ENCODE results near the gene PAQR6.

PAQR6 gene

DNA sequence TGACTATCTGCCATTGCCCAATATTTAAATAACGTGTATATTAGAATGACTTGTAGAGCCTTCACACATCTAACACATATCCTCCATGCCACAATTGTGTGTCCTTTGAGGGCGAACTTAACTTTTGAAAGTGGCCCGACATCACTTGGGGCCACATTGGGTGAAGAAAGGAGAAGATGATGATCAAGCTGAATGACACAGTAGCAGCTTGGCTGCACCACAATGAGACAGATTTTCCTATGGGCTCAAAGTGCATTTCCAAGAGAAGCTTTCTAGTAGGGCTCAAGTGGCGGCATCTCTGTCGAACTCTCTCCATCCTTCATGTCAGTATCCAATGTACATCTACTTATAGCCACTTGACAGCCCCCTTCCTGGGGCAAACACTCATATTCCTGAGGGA, 9.6 kb downstream of the PAQR6 start:
- no peak overlapping the region for H3K27ac ChIP-seq (ENCODE audit: insufficient read depth in 1 of 2, low read depth in 1 of 2, low read length in 2 of 2, poor library complexity in 1 of 2, severe bottlenecking in 2 of 2)
- H3K4me3 ChIP-seq (ENCODE audit: control insufficient read depth in 1 of 7, extremely low read depth in 1 of 7, insufficient read depth in 4 of 7, low read depth in 2 of 7, low read length in 6 of 7), result no peak overlapping the region
- H3K36me3 ChIP-seq (ENCODE audit: control insufficient read depth in 4 of 4, insufficient read depth in 4 of 4, low read length in 3 of 4), result peaks cover 0 to 71% (median 55%) of the 10 kb centered on the region in 4 experiments
- H3K4me1 ChIP-seq (ENCODE audit: control extremely low read depth in 1 of 4, control insufficient read depth in 4 of 4, insufficient read depth in 4 of 4, low read length in 3 of 4), result peaks cover 0 to 18% (median 16%) of the 10 kb centered on the region in 4 experiments
- no peak for DNase-seq
- H3K27me3 ChIP-seq (replicated peaks in 2 of 5; ENCODE audit: control insufficient read depth in 4 of 5, insufficient read depth in 5 of 5, low read length in 4 of 5), result no peaks in the 10 kb centered on the region
- H3K9me3 ChIP-seq (ENCODE audit: control extremely low read depth in 1 of 5, control insufficient read depth in 4 of 5, insufficient read depth in 2 of 5, low read depth in 1 of 5, low read length in 4 of 5), result no peaks in the 10 kb centered on the region
- ChIA-PET POLR2A (no interaction called here), CTCF (interaction anchor here (0.6 to 1.6 kb wide), 8 partner anchors 9 to 93 kb away, joined by 3 to 6 read pairs (median 3); no protein-coding TSS in a partner anchor)
- 96% methylated on average over 4 of the region's 5 CpGs for WGBS (ENCODE audit: insufficient coverage)

- Histone ChIP-seq H3K4me3 (ENCODE audit: control insufficient read depth in 1 of 7, extremely low read depth in 1 of 7, insufficient read depth in 4 of 7, low read depth in 2 of 7, low read length in 6 of 7) (no peak overlapping the region), H3K9me3 (ENCODE audit: control extremely low read depth in 1 of 5, control insufficient read depth in 4 of 5, insufficient read depth in 2 of 5, low read depth in 1 of 5, low read length in 4 of 5) (no peaks in the 10 kb centered on the region), H3K4me1 (ENCODE audit: control extremely low read depth in 1 of 4, control insufficient read depth in 4 of 4, insufficient read depth in 4 of 4, low read length in 3 of 4) (peaks cover 0 to 17% (median 13%) of the 10 kb centered on the region in 4 experiments), H3K27me3 (replicated peaks in 2 of 5; ENCODE audit: control insufficient read depth in 4 of 5, insufficient read depth in 5 of 5, low read length in 4 of 5) (no peaks in the 10 kb centered on the region), H3K27ac (ENCODE audit: insufficient read depth in 1 of 2, low read depth in 1 of 2, low read length in 2 of 2, poor library complexity in 1 of 2, severe bottlenecking in 2 of 2) (no peak overlapping the region), H3K36me3 (ENCODE audit: control insufficient read depth in 4 of 4, insufficient read depth in 4 of 4, low read length in 3 of 4) (peaks cover 0 to 62% (median 52%) of the 10 kb centered on the region in 4 experiments)
- ChIA-PET POLR2A (no interaction called here), CTCF (interaction anchor here (0.5 kb wide), 1 partner anchor 12 kb away, joined by 3 read pairs; the partner anchor contains the start of gene PAQR6)
- no peak for DNase-seq
- WGBS (ENCODE audit: insufficient coverage), result 98% methylated on average over 11 of the region's 12 CpGs
These were observed 11.7 kb downstream of the PAQR6 start for GRCh38 chr1:156236164-156236563.

GRCh38 chr1:156233426-156234127, 14.3 kb downstream of the PAQR6 start:
- peaks cover 0 to 13% (median 9%) of the 10 kb centered on the region in 4 experiments for H3K4me1 ChIP-seq (ENCODE audit: control extremely low read depth in 1 of 4, control insufficient read depth in 4 of 4, insufficient read depth in 4 of 4, low read length in 3 of 4)
- WGBS (ENCODE audit: insufficient coverage), result 96% methylated on average over 4 of the region's 5 CpGs
- no peak for DNase-seq
- H3K9me3 ChIP-seq (ENCODE audit: control extremely low read depth in 1 of 5, control insufficient read depth in 4 of 5, insufficient read depth in 2 of 5, low read depth in 1 of 5, low read length in 4 of 5), result no peaks in the 10 kb centered on the region
- H3K27me3 ChIP-seq (replicated peaks in 2 of 5; ENCODE audit: control insufficient read depth in 4 of 5, insufficient read depth in 5 of 5, low read length in 4 of 5), result no peaks in the 10 kb centered on the region
- H3K27ac ChIP-seq (ENCODE audit: insufficient read depth in 1 of 2, low read depth in 1 of 2, low read length in 2 of 2, poor library complexity in 1 of 2, severe bottlenecking in 2 of 2), result no peak overlapping the region
- peaks cover 3 to 60% (median 45%) of the 10 kb centered on the region in 4 experiments for H3K36me3 ChIP-seq (ENCODE audit: control insufficient read depth in 4 of 4, insufficient read depth in 4 of 4, low read length in 3 of 4)
- H3K4me3 ChIP-seq (ENCODE audit: control insufficient read depth in 1 of 7, extremely low read depth in 1 of 7, insufficient read depth in 4 of 7, low read depth in 2 of 7, low read length in 6 of 7), result no peak overlapping the region
- ChIA-PET POLR2A (interaction anchor here (0.6 kb wide), 2 partner anchors 17 to 1971 kb away, joined by 3 to 4 read pairs; no protein-coding TSS in a partner anchor), CTCF (interaction anchor here (0.6 to 16.8 kb wide), 4 partner anchors 8 to 142 kb away, joined by 3 to 399 read pairs (median 6); partner anchors contain the start of gene SEMA4A)

DNA sequence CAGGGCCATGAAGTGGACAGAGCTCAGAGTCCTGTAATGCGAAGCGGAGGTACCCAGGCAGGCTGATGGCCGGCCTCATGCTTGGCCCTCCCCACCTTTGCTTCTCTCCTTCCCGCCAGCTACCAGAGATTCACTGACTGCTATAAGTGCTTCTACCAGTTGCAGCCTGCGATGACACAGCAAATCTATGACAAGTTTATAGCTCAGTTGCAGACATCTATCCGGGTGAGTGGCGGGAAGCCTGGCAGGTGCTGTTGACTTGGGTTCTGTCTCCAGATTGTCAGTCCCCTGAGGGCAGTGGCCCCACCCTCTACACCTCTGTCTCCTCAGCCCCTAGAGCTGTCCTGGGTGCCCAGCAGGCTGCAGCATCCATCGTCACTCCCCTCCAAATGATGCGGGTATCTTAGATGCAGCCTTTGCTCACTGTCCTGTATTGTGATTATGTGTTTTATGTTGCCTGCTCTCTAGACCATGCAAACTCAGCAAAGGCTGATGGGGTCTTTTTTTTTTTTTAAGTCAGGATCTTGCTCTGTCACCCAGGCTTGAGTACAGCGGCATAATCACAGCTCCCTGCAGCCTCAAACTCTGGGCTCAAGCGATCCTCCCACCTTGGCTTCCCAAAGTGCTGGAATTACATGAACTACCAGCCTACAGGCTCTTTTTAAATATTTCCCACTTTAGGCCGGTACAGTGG, 15.5 kb downstream of the PAQR6 start:
- CTCF ChIA-PET, result interaction anchor here (0.6 to 16.8 kb wide), 5 partner anchors 9 to 140 kb away, joined by 3 to 399 read pairs (median 3); partner anchors contain the start of gene SEMA4A
- Histone ChIP-seq H3K36me3 (ENCODE audit: control insufficient read depth in 4 of 4, insufficient read depth in 4 of 4, low read length in 3 of 4) (peaks cover 4 to 55% (median 42%) of the 10 kb centered on the region in 4 experiments), H3K9me3 (ENCODE audit: control extremely low read depth in 1 of 5, control insufficient read depth in 4 of 5, insufficient read depth in 2 of 5, low read depth in 1 of 5, low read length in 4 of 5) (no peaks in the 10 kb centered on the region), H3K27me3 (replicated peaks in 2 of 5; ENCODE audit: control insufficient read depth in 4 of 5, insufficient read depth in 5 of 5, low read length in 4 of 5) (no peaks in the 10 kb centered on the region), H3K4me1 (ENCODE audit: control extremely low read depth in 1 of 4, control insufficient read depth in 4 of 4, insufficient read depth in 4 of 4, low read length in 3 of 4) (peaks cover 0 to 13% (median 9%) of the 10 kb centered on the region in 4 experiments), H3K27ac (ENCODE audit: insufficient read depth in 1 of 2, low read depth in 1 of 2, low read length in 2 of 2, poor library complexity in 1 of 2, severe bottlenecking in 2 of 2) (no peak overlapping the region), H3K4me3 (ENCODE audit: control insufficient read depth in 1 of 7, extremely low read depth in 1 of 7, insufficient read depth in 4 of 7, low read depth in 2 of 7, low read length in 6 of 7) (no peak overlapping the region)
- WGBS (ENCODE audit: insufficient coverage), result 67% methylated on average over 10 of the region's 12 CpGs
- POLR2A ChIA-PET, result no interaction called here
- peak; percentile 25 to 73 (median 63) for DNase-seq

GRCh38 chr1:156230473-156230837, 17.4 kb downstream of the PAQR6 start:
- H3K36me3 ChIP-seq (ENCODE audit: control insufficient read depth in 4 of 4, insufficient read depth in 4 of 4, low read length in 3 of 4), result peaks cover 4 to 48% (median 32%) of the 10 kb centered on the region in 4 experiments
- POLR2A ChIA-PET, result interaction anchor here (0.5 kb wide), 1 partner anchor 85 kb away, joined by 3 read pairs; no protein-coding TSS in a partner anchor

DNA sequence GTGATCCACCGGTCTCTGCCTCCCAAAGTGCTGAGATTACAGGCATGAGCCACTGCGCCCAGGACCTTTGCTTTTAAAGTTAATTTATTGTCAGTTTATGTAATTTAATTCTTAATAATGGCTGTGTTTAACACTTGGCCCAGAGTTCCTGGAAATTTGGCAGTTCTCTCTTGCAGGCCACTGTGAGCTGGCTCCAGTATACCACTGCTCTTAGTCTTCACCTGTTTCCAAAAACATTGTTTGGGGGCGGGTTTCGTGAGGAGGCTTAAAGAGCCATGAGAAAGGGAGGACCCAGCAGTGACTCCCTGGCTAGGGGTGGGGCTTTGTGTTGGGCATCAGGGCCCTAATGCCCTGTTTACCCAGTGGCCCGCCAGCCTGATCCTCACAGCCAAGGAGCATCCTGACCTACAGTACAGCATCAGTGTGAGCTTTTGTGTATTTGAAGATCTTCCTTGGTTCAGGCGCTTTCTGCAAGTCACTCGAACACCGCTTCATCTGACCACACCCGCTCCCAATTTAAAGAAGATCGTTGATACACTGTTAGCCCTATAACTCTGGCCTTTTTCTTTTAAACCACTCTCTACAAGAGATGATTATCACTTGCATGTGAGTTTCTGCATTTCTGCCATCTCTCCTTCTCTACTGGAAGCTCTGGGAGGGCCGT, 17.9 kb downstream of the PAQR6 start:
- H3K27ac ChIP-seq (ENCODE audit: insufficient read depth in 1 of 2, low read depth in 1 of 2, low read length in 2 of 2, poor library complexity in 1 of 2, severe bottlenecking in 2 of 2), result no peak overlapping the region
- ChIA-PET POLR2A (interaction anchor here (0.5 to 0.8 kb wide), 2 partner anchors 85 to 86 kb away, joined by 3 read pairs; no protein-coding TSS in a partner anchor), CTCF (interaction anchor here (1.1 to 16.8 kb wide), 9 partner anchors 22 to 140 kb away, joined by 3 to 399 read pairs (median 4); partner anchors contain the start of genes SEMA4A, SMG5 and TMEM79)
- no peak overlapping the region for H3K4me3 ChIP-seq (ENCODE audit: control insufficient read depth in 1 of 7, extremely low read depth in 1 of 7, insufficient read depth in 4 of 7, low read depth in 2 of 7, low read length in 6 of 7)
- 87% methylated on average over 10 of the region's 11 CpGs for WGBS (ENCODE audit: insufficient coverage)
- no peaks in the 10 kb centered on the region for H3K27me3 ChIP-seq (replicated peaks in 2 of 5; ENCODE audit: control insufficient read depth in 4 of 5, insufficient read depth in 5 of 5, low read length in 4 of 5)
- peaks cover 4 to 47% (median 32%) of the 10 kb centered on the region in 4 experiments for H3K36me3 ChIP-seq (ENCODE audit: control insufficient read depth in 4 of 4, insufficient read depth in 4 of 4, low read length in 3 of 4)
- no peaks in the 10 kb centered on the region for H3K9me3 ChIP-seq (ENCODE audit: control extremely low read depth in 1 of 5, control insufficient read depth in 4 of 5, insufficient read depth in 2 of 5, low read depth in 1 of 5, low read length in 4 of 5)
- peaks cover 0 to 18% (median 13%) of the 10 kb centered on the region in 4 experiments for H3K4me1 ChIP-seq (ENCODE audit: control extremely low read depth in 1 of 4, control insufficient read depth in 4 of 4, insufficient read depth in 4 of 4, low read length in 3 of 4)
- no peak for DNase-seq

More at GRCh38 chr1:156230473-156230837, 17.4 kb downstream of the PAQR6 start:
- DNase-seq, result no peak
- no CpG with 5 or more reads among the region's 1 CpG for WGBS (ENCODE audit: insufficient coverage)
- CTCF ChIA-PET, result interaction anchor here (0.6 to 16.8 kb wide), 8 partner anchors 20 to 135 kb away, joined by 3 to 399 read pairs (median 4); partner anchors contain the start of genes SEMA4A, SMG5 and TMEM79
- no peak overlapping the region for H3K4me3 ChIP-seq (ENCODE audit: control insufficient read depth in 1 of 7, extremely low read depth in 1 of 7, insufficient read depth in 4 of 7, low read depth in 2 of 7, low read length in 6 of 7)
- H3K27me3 ChIP-seq (replicated peaks in 2 of 5; ENCODE audit: control insufficient read depth in 4 of 5, insufficient read depth in 5 of 5, low read length in 4 of 5), result no peaks in the 10 kb centered on the region
- no peaks in the 10 kb centered on the region for H3K9me3 ChIP-seq (ENCODE audit: control extremely low read depth in 1 of 5, control insufficient read depth in 4 of 5, insufficient read depth in 2 of 5, low read depth in 1 of 5, low read length in 4 of 5)
- H3K27ac ChIP-seq (ENCODE audit: insufficient read depth in 1 of 2, low read depth in 1 of 2, low read length in 2 of 2, poor library complexity in 1 of 2, severe bottlenecking in 2 of 2), result no peak overlapping the region
- peaks cover 0 to 18% (median 12%) of the 10 kb centered on the region in 4 experiments for H3K4me1 ChIP-seq (ENCODE audit: control extremely low read depth in 1 of 4, control insufficient read depth in 4 of 4, insufficient read depth in 4 of 4, low read length in 3 of 4)
